ENCODE results near the gene PRSS16.

The PRSS16 gene

GRCh38 chr6:27281569-27281968 is 34.1 kb downstream of the PRSS16 start:
- Histone ChIP-seq H3K36me3 (replicated peaks) (no peaks in the 10 kb centered on the region), H3K27me3 (ENCODE audit: low read depth) (no peaks in the 10 kb centered on the region), H3K9me3 (no peaks in the 10 kb centered on the region; the same call in 1 of the 2 replicates), H3K4me3 (peak overlapping the region; percentile 41; the same call in 1 of the 2 replicates), H3K4me1 (peaks cover 4% of the 10 kb centered on the region; the same call in 1 of the 2 replicates)
- no peak for DNase-seq (ENCODE audit: low spot score in 2 of 2)
- in situ Hi-C loops (cut with MboI; ENCODE audit: low sequenced_read_pairs) = no loop called here

DNA sequence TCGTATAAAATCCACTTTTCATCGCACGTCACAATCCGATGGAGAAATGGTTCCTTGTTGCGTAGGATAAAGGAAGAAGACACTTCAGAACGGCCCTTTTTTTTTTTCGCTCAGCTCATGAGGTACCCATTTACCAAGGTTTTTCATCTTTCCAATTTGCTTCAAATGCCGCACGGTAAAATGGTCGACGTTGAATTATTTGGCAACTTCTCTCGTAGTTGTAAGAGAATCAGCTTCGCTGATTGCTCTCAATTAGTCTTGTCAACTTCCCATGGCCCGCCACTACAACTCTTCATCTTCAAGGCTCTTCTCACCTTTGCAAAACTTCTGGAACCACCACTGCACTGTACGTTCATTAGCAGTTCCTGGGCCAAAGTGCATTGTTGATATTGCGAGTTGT is 35.8 kb downstream of the PRSS16 start:
- DNase-seq (ENCODE audit: low spot score in 2 of 2) = no peak
- no peaks in the 10 kb centered on the region for H3K27me3 ChIP-seq (ENCODE audit: low read depth)

GRCh38 chr6:27286141-27286540 is 38.6 kb downstream of the PRSS16 start:
- no peak for DNase-seq (ENCODE audit: low spot score in 2 of 2)
- no peaks in the 10 kb centered on the region for H3K27me3 ChIP-seq (ENCODE audit: low read depth)
- no peaks in the 10 kb centered on the region; the same call in 1 of the 2 replicates for H3K9me3 ChIP-seq

More for the DNA sequence above, 35.8 kb downstream of the PRSS16 start:
- Histone ChIP-seq H3K9me3 (no peaks in the 10 kb centered on the region; the same call in 1 of the 2 replicates), H3K4me3 (no peak overlapping the region), H3K4me1 (peaks cover 4% of the 10 kb centered on the region; the same call in 1 of the 2 replicates), H3K36me3 (replicated peaks) (no peaks in the 10 kb centered on the region)
- in situ Hi-C loops (cut with MboI; ENCODE audit: low sequenced_read_pairs) = no loop called here

GRCh38 chr6:27287751-27288135 is 40.2 kb downstream of the PRSS16 start:
- H3K36me3 ChIP-seq (replicated peaks) = no peaks in the 10 kb centered on the region
- H3K9me3 ChIP-seq = no peaks in the 10 kb centered on the region; the same call in 1 of the 2 replicates
- in situ Hi-C loops (cut with MboI; ENCODE audit: low sequenced_read_pairs) = no loop called here
- no peak for DNase-seq (ENCODE audit: low spot score in 2 of 2)
- H3K27me3 ChIP-seq (ENCODE audit: low read depth) = no peaks in the 10 kb centered on the region
- H3K4me1 ChIP-seq = peaks cover 4% of the 10 kb centered on the region; the same call in 1 of the 2 replicates
- no peak overlapping the region for H3K4me3 ChIP-seq

More at GRCh38 chr6:27286141-27286540, 38.6 kb downstream of the PRSS16 start:
- in situ Hi-C loops (cut with MboI; ENCODE audit: low sequenced_read_pairs) = no loop called here
- no peaks in the 10 kb centered on the region for H3K36me3 ChIP-seq (replicated peaks)
- H3K4me1 ChIP-seq = peaks cover 4% of the 10 kb centered on the region; the same call in 1 of the 2 replicates
- H3K4me3 ChIP-seq = no peak overlapping the region

DNA sequence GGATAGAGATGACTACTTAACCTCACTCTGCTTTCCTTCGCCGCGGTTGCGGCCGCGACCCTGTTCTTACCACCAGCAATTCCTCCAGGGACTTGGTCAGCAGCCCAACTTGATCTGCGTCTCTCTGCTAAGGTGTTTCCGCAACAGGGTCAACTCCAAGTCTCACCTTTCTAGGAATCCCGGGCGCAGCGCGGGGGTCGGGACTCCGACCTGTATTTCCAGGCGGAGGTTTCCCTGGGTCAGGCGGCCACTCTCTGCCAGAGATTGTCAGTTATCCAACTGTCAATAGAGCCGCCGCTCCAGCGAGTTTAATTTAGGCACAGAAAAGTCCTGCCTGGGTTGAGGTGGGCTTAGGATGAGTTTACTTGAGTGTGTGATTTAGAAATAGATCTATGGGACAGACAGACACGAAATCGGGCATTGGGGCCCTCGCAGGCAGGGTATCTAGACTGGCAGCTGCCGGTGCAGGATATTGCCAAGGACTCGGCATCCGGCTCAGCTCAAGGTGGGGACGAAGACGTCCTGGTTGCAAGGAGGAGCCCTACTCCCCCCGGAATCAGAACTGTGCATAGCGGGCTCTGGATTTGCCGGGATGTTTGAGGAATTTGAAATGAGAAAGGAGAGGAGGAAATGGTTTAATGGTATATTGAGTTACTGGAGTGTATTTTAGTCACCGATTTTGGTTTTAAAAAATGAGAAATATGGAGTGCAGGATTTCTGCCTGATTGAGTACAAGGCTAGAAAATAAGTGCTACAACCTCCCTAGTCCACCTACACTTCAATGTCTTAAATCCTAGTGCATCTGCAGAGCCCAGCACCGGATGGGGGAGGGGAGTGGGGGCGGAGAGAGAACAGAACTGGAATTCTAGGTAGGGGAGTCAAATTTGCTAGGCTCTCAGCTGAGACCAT is 40.9 kb downstream of the PRSS16 start:
- H3K4me3 ChIP-seq = no peak overlapping the region
- in situ Hi-C loops (cut with MboI; ENCODE audit: low sequenced_read_pairs) = no loop called here
- no peaks in the 10 kb centered on the region; the same call in 1 of the 2 replicates for H3K9me3 ChIP-seq
- no peak for DNase-seq (ENCODE audit: low spot score in 2 of 2)
- H3K36me3 ChIP-seq (replicated peaks) = no peaks in the 10 kb centered on the region
- no peaks in the 10 kb centered on the region for H3K27me3 ChIP-seq (ENCODE audit: low read depth)
- H3K4me1 ChIP-seq = peaks cover 4% of the 10 kb centered on the region; the same call in 1 of the 2 replicates

- Histone ChIP-seq H3K4me3 (no peak overlapping the region), H3K36me3 (replicated peaks) (no peaks in the 10 kb centered on the region), H3K9me3 (no peaks in the 10 kb centered on the region; the same call in 1 of the 2 replicates), H3K27me3 (ENCODE audit: low read depth) (no peaks in the 10 kb centered on the region), H3K4me1 (peaks cover 4% of the 10 kb centered on the region; the same call in 1 of the 2 replicates)
- DNase-seq (ENCODE audit: low spot score in 2 of 2) = peak in 1 of 2 experiments; percentile 3
- in situ Hi-C loops (cut with MboI; ENCODE audit: low sequenced_read_pairs) = no loop called here
Observed at GRCh38 chr6:27290065-27290849, 42.8 kb downstream of the PRSS16 start.

- no peak for DNase-seq (ENCODE audit: low spot score in 2 of 2)
- no peaks in the 10 kb centered on the region; the same call in 1 of the 2 replicates for H3K9me3 ChIP-seq
- H3K4me1 ChIP-seq = peaks cover 4% of the 10 kb centered on the region; the same call in 1 of the 2 replicates
- H3K36me3 ChIP-seq (replicated peaks) = no peaks in the 10 kb centered on the region
- H3K27me3 ChIP-seq (ENCODE audit: low read depth) = no peaks in the 10 kb centered on the region
- H3K4me3 ChIP-seq = no peak overlapping the region
- in situ Hi-C loops (cut with MboI; ENCODE audit: low sequenced_read_pairs) = no loop called here
Observed at GRCh38 chr6:27290850-27291208, 43.3 kb downstream of the PRSS16 start.

DNA sequence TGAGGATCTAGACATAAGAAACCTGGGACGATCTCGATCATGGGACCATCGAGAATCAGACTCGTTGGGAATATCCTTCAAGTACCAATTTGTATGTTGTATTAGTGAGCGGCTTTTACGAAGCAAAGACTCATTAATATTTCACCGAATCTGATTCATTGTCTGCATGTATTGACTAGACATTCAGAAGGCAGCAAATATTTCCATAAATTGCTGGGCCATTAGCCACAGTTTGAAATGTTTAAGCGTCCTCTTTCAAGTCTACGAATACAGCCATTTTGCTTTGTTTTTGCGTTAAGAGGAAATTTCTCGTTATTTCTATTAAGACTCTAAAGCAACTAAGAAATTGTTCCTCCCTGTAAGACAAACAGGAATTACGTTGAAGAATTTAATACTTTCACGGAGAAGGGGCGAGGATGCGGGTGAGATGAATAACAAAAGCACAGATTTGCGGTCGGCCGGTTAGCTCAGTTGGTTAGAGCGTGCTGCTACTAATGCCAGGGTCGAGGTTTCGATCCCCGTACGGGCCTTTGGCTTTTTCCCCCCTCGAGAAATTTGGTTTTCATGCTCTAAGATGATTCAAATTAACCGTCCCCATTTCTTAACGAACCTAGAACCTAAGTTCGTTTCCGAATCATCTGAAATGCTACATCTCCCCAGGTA is 46.1 kb downstream of the PRSS16 start:
- Histone ChIP-seq H3K27me3 (ENCODE audit: low read depth) (no peaks in the 10 kb centered on the region), H3K9me3 (no peaks in the 10 kb centered on the region), H3K4me3 (peak overlapping the region; percentile 25), H3K4me1 (peaks cover 4% of the 10 kb centered on the region; the same call in 1 of the 2 replicates), H3K36me3 (replicated peaks) (no peaks in the 10 kb centered on the region)
- DNase-seq (ENCODE audit: low spot score in 2 of 2) = peak; percentile 48 to 73
- in situ Hi-C loops (cut with MboI; ENCODE audit: low sequenced_read_pairs) = no loop called here

DNA sequence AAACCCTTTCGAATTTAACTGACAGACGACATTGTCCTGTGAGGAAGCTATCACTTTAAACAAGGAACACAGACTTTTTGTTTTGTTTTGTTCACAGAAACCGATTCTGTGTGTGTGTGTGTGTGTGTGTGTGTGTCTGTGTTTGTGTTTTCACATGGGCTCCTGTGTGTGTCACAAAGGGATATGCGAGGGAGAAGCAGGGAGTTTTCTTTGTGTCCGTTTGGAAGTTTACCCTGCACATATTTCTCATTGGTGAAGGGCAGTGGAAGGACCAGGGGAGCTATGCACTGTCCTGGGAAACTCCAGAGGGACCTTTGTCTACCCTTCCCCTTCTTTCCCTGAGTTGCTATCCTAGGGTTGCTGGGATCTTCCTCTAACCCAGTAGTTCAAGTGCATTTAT is 46.9 kb downstream of the PRSS16 start:
- H3K36me3 ChIP-seq (replicated peaks) = no peaks in the 10 kb centered on the region
- in situ Hi-C loops (cut with MboI; ENCODE audit: low sequenced_read_pairs) = no loop called here
- peaks cover 4% of the 10 kb centered on the region; the same call in 1 of the 2 replicates for H3K4me1 ChIP-seq
- peak overlapping the region; percentile 25 for H3K4me3 ChIP-seq
- peak in 1 of 2 experiments; percentile 2 for DNase-seq (ENCODE audit: low spot score in 2 of 2)
- H3K9me3 ChIP-seq = no peaks in the 10 kb centered on the region
- no peaks in the 10 kb centered on the region for H3K27me3 ChIP-seq (ENCODE audit: low read depth)

- H3K4me1 ChIP-seq = peaks cover 4% of the 10 kb centered on the region; the same call in 1 of the 2 replicates
- no peaks in the 10 kb centered on the region for H3K36me3 ChIP-seq (replicated peaks)
- in situ Hi-C loops (cut with MboI; ENCODE audit: low sequenced_read_pairs) = no loop called here
- no peaks in the 10 kb centered on the region for H3K27me3 ChIP-seq (ENCODE audit: low read depth)
- H3K9me3 ChIP-seq = no peaks in the 10 kb centered on the region
- DNase-seq (ENCODE audit: low spot score in 2 of 2) = peak; percentile 57 to 65
- H3K4me3 ChIP-seq = peak overlapping the region; percentile 25; the same call in 1 of the 2 replicates
Observed at GRCh38 chr6:27295301-27296079, 48.0 kb downstream of the PRSS16 start.

GRCh38 chr6:27296106-27296783 is 48.7 kb downstream of the PRSS16 start:
- Histone ChIP-seq H3K9me3 (no peaks in the 10 kb centered on the region), H3K27me3 (ENCODE audit: low read depth) (no peaks in the 10 kb centered on the region), H3K4me1 (peaks cover 4% of the 10 kb centered on the region; the same call in 1 of the 2 replicates), H3K4me3 (no peak overlapping the region), H3K36me3 (replicated peaks) (no peaks in the 10 kb centered on the region)
- in situ Hi-C loops (cut with MboI; ENCODE audit: low sequenced_read_pairs) = no loop called here
- DNase-seq (ENCODE audit: low spot score in 2 of 2) = no peak

- no peak overlapping the region for H3K4me3 ChIP-seq
- H3K9me3 ChIP-seq = no peaks in the 10 kb centered on the region
- no peak for DNase-seq (ENCODE audit: low spot score in 2 of 2)
- H3K27me3 ChIP-seq (ENCODE audit: low read depth) = no peaks in the 10 kb centered on the region
- in situ Hi-C loops (cut with MboI; ENCODE audit: low sequenced_read_pairs) = no loop called here
- peaks cover 4% of the 10 kb centered on the region; the same call in 1 of the 2 replicates for H3K4me1 ChIP-seq
- H3K36me3 ChIP-seq (replicated peaks) = no peaks in the 10 kb centered on the region
Observed at GRCh38 chr6:27297484-27297856, 50.0 kb downstream of the PRSS16 start.
